MM.1S (cell line): Measurements from ENCODE around the gene PHLDB2.

ENCODE experiments used
- DNase-seq: peaks from one replicate; pipeline ENCODE4 v3.0.0-alpha.2; 2015
- H2AFZ ChIP-seq: fragments of 300-600 bp; sonication (generic); 2 replicates; pipeline ENCODE4 v1.6.0; 2016; ENCODE audit warnings: antibody characterized with exemption, low read length
- H3F3A ChIP-seq: fragments of 300-600 bp; sonication (generic); 2 replicates; pipeline ENCODE4 v1.6.1; 2016; ENCODE audit warnings: mild to moderate bottlenecking, antibody characterized with exemption, low read length, moderate library complexity, mixed read lengths; ENCODE audit not compliant: insufficient read depth
- H3K27ac ChIP-seq: fragments of 300-600 bp; sonication (generic); 2 replicates; pipeline ENCODE4 v1.5.1; 2016; ENCODE audit warnings: mild to moderate bottlenecking, low read length
- H3K27me3 ChIP-seq: fragments of 300-600 bp; sonication (generic); replicated peaks from 2 replicates; pipeline ENCODE4 v1.6.0; 2016; ENCODE audit warnings: low read length; ENCODE audit not compliant: insufficient read depth
- H3K36me3 ChIP-seq: fragments of 300-600 bp; sonication (generic); replicated peaks from 2 replicates; pipeline ENCODE4 v1.6.1; 2016; ENCODE audit warnings: mild to moderate bottlenecking, low read length, mixed read lengths; ENCODE audit not compliant: insufficient read depth
- H3K4me1 ChIP-seq: fragments of 300-600 bp; sonication (generic); 2 replicates; pipeline ENCODE4 v1.6.1; 2016; ENCODE audit warnings: low read length, mixed read lengths
- H3K4me2 ChIP-seq: fragments of 300-600 bp; sonication (generic); 2 replicates; pipeline ENCODE4 v1.6.0; 2016; ENCODE audit warnings: low read depth, low read length
- H3K4me3 ChIP-seq: fragments of 300-600 bp; sonication (generic); 2 replicates; pipeline ENCODE4 v1.5.1; 2016; ENCODE audit warnings: low read length, mixed read lengths
- H3K79me2 ChIP-seq: fragments of 300-600 bp; sonication (generic); 2 replicates; pipeline ENCODE4 v1.6.1; 2016; ENCODE audit warnings: mixed run types, low read length, mixed read lengths
- H3K9ac ChIP-seq: fragments of 300-600 bp; sonication (generic); 2 replicates; pipeline ENCODE4 v1.6.1; 2016; ENCODE audit warnings: low read length, mixed read lengths
- H3K9me2 ChIP-seq: fragments of 300-600 bp; sonication (generic); replicated peaks from 2 replicates; pipeline ENCODE4 v1.6.1; 2016; ENCODE audit warnings: mild to moderate bottlenecking, low read length, mixed read lengths; ENCODE audit not compliant: insufficient read depth
- H3K9me3 ChIP-seq: fragments of 300-600 bp; sonication (generic); replicated peaks from 2 replicates; pipeline ENCODE4 v1.6.1; 2016; ENCODE audit warnings: mild to moderate bottlenecking, low read length, mixed read lengths; ENCODE audit not compliant: insufficient read depth
- H4K20me1 ChIP-seq: fragments of 300-600 bp; sonication (generic); 2 replicates; pipeline ENCODE4 v1.6.1; 2016; ENCODE audit warnings: mild to moderate bottlenecking, low read length, moderate library complexity, mixed read lengths; ENCODE audit not compliant: insufficient read depth
- CTCF ChIP-seq: fragments of 300-600 bp; sonication (generic); IDR thresholded peaks from 2 replicates; pipeline ENCODE4 v1.5.1; 2016; ENCODE audit warnings: antibody characterized with exemption, low read length, mixed read lengths
- EZH2 ChIP-seq: fragments of 300-600 bp; sonication (generic); optimal IDR thresholded peaks from 2 replicates; pipeline ENCODE3; 2017; ENCODE audit warnings: low read depth, mild to moderate bottlenecking, antibody characterized with exemption, low read length, mixed read lengths
- EZH2phosphoT487 ChIP-seq: fragments of 300-600 bp; sonication (generic); IDR thresholded peaks from 2 replicates; pipeline ENCODE4 v1.6.1; 2018; ENCODE audit warnings: antibody characterized with exemption, low read length

The PHLDB2 gene

GRCh38 chr3:111848778-111849177, 10.3 kb upstream of the PHLDB2 start:
- Histone ChIP-seq H4K20me1 (no peaks in the 10 kb centered on the region), H3K4me3 (no peak overlapping the region), H3K27me3 (no peaks in the 10 kb centered on the region), H3K9ac (no peak overlapping the region), H3F3A (no peaks in the 10 kb centered on the region), H3K79me2 (no peaks in the 10 kb centered on the region), H2AFZ (no peak overlapping the region), H3K36me3 (no peaks in the 10 kb centered on the region), H3K4me1 (no peaks in the 10 kb centered on the region), H3K9me3 (no peaks in the 10 kb centered on the region), H3K4me2 (no peak overlapping the region), H3K9me2 (no peaks in the 10 kb centered on the region), H3K27ac (no peak overlapping the region)
- no peak for TF ChIP-seq EZH2phosphoT487
- no peak for TF ChIP-seq CTCF
- TF ChIP-seq EZH2, result no peak
- no peak for DNase-seq

GRCh38 chr3:111850537-111850936, 8.5 kb upstream of the PHLDB2 start:
- no peaks in the 10 kb centered on the region for H3K4me1 ChIP-seq
- no peak for DNase-seq
- H3K9ac ChIP-seq, result no peak overlapping the region
- no peak overlapping the region for H2AFZ ChIP-seq
- H3K79me2 ChIP-seq, result no peaks in the 10 kb centered on the region
- no peaks in the 10 kb centered on the region for H3F3A ChIP-seq
- no peaks in the 10 kb centered on the region for H3K27me3 ChIP-seq
- H3K4me2 ChIP-seq, result no peak overlapping the region
- no peak overlapping the region for H3K4me3 ChIP-seq
- H3K9me3 ChIP-seq, result no peaks in the 10 kb centered on the region
- no peaks in the 10 kb centered on the region for H4K20me1 ChIP-seq
- no peaks in the 10 kb centered on the region for H3K9me2 ChIP-seq
- no peak for TF ChIP-seq EZH2phosphoT487
- H3K27ac ChIP-seq, result no peak overlapping the region
- no peaks in the 10 kb centered on the region for H3K36me3 ChIP-seq

GRCh38 chr3:111851511-111851954, 7.5 kb upstream of the PHLDB2 start:
- no peak overlapping the region for H3K27ac ChIP-seq

GRCh38 chr3:111852540-111852939, 6.5 kb upstream of the PHLDB2 start:
- no peaks in the 10 kb centered on the region for H3K79me2 ChIP-seq
- H3K9me2 ChIP-seq, result no peaks in the 10 kb centered on the region
- no peak overlapping the region for H3K27ac ChIP-seq
- no peak overlapping the region for H3K4me2 ChIP-seq
- H2AFZ ChIP-seq, result no peak overlapping the region
- no peak for DNase-seq
- no peak overlapping the region for H3K4me3 ChIP-seq
- no peaks in the 10 kb centered on the region for H3K36me3 ChIP-seq
- H3K4me1 ChIP-seq, result no peaks in the 10 kb centered on the region
- no peaks in the 10 kb centered on the region for H3K9me3 ChIP-seq
- no peaks in the 10 kb centered on the region for H3K27me3 ChIP-seq
- H3K9ac ChIP-seq, result no peak overlapping the region
- no peak for TF ChIP-seq EZH2phosphoT487
- no peak for TF ChIP-seq CTCF
- H4K20me1 ChIP-seq, result no peaks in the 10 kb centered on the region
- no peaks in the 10 kb centered on the region for H3F3A ChIP-seq

More at GRCh38 chr3:111851511-111851954, 7.5 kb upstream of the PHLDB2 start:
- H3K4me1 ChIP-seq, result no peaks in the 10 kb centered on the region
- no peak overlapping the region for H2AFZ ChIP-seq
- H4K20me1 ChIP-seq, result no peaks in the 10 kb centered on the region
- H3K79me2 ChIP-seq, result no peaks in the 10 kb centered on the region
- H3F3A ChIP-seq, result no peaks in the 10 kb centered on the region
- no peaks in the 10 kb centered on the region for H3K9me2 ChIP-seq
- TF ChIP-seq EZH2phosphoT487 (no peak), CTCF (no peak), EZH2 (no peak)
- H3K4me2 ChIP-seq, result no peak overlapping the region
- H3K36me3 ChIP-seq, result no peaks in the 10 kb centered on the region
- no peak for DNase-seq
- no peaks in the 10 kb centered on the region for H3K9me3 ChIP-seq
- H3K4me3 ChIP-seq, result no peak overlapping the region
- H3K9ac ChIP-seq, result no peak overlapping the region
- no peaks in the 10 kb centered on the region for H3K27me3 ChIP-seq
